ENCODE data around the gene ELP2.

- no peak for TF ChIP-seq YY1 (IDR thresholded peaks at IDR 0.05; ENCODE audit: low read depth)
- TF ChIP-seq POLR2AphosphoS5 (IDR thresholded peaks at IDR 0.05; ENCODE audit: low read depth, low read length) = no peak
- no peak for TF ChIP-seq RAD21 (IDR thresholded peaks at IDR 0.05; ENCODE audit: low read length)
- TF ChIP-seq, protein P1, sequence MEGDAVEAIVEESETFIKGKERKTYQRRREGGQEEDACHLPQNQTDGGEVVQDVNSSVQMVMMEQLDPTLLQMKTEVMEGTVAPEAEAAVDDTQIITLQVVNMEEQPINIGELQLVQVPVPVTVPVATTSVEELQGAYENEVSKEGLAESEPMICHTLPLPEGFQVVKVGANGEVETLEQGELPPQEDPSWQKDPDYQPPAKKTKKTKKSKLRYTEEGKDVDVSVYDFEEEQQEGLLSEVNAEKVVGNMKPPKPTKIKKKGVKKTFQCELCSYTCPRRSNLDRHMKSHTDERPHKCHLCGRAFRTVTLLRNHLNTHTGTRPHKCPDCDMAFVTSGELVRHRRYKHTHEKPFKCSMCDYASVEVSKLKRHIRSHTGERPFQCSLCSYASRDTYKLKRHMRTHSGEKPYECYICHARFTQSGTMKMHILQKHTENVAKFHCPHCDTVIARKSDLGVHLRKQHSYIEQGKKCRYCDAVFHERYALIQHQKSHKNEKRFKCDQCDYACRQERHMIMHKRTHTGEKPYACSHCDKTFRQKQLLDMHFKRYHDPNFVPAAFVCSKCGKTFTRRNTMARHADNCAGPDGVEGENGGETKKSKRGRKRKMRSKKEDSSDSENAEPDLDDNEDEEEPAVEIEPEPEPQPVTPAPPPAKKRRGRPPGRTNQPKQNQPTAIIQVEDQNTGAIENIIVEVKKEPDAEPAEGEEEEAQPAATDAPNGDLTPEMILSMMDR (IDR thresholded peaks at IDR 0.05) = no peak
- TF ChIP-seq EP300 (IDR thresholded peaks at IDR 0.05; ENCODE audit: borderline replicate concordance in 1 of 2, low read depth in 1 of 2, low read length in 1 of 2) = no peak
- TF ChIP-seq GATA2 (CRISPR knock-in tag; IDR thresholded peaks at IDR 0.05) = no peak
- no peak for TF ChIP-seq RFX5 (IDR thresholded peaks at IDR 0.05; ENCODE audit: low read length)
- no peak for TF ChIP-seq ELF1 (IDR thresholded peaks at IDR 0.05)
- no peak for TF ChIP-seq MAX (IDR thresholded peaks at IDR 0.05; ENCODE audit: low read depth)
- TF ChIP-seq RXRA (IDR thresholded peaks at IDR 0.05; ENCODE audit: borderline replicate concordance, low read depth) = no peak
Observed at GRCh38 chr18:36131692-36132483, 2.2 kb downstream of the ELP2 start.
